Body of pancreas (tissue), 4 donors: ENCODE data around the gene ST6GALNAC4. TPM values are rescaled to one million over a fixed set of nuclear protein-coding genes. Genes with fewer than 3 reads are reported as not detected.

Experiments used
- ATAC-seq: fragments of 150-250 bp; one replicate; pipeline ENCODE4 v1.9.1; 2016
- DNase-seq, 4 donors: peaks; one replicate each; pipeline ENCODE4 v3.0.0-alpha.2; 2019
- H3K27ac ChIP-seq, 4 donors: fragments of 200-600 bp; sonication (generic); 1 replicate in 3 of 4; 2 replicates in 1 of 4; pipeline versions ENCODE4 v1.5.1 to v1.6.1; 2016 to 2019; ENCODE audit warnings: mild to moderate bottlenecking in 1 of 4, mixed read lengths in 1 of 4, moderate library complexity in 1 of 4
- H3K27me3 ChIP-seq, 2 donors: fragments of 200-600 bp; sonication (generic); one replicate each; pipeline ENCODE4 v1.6.0; 2016; ENCODE audit warnings: mild to moderate bottlenecking in 1 of 2
- H3K36me3 ChIP-seq, 2 donors: fragments of 200-600 bp; sonication (generic); replicated peaks in 1 of 2; 2 replicates each; pipeline ENCODE4 v1.5.1; 2016; ENCODE audit warnings: low read depth in 2 of 2; ENCODE audit not compliant: insufficient read depth in 1 of 2
- H3K4me1 ChIP-seq: fragments of 200-600 bp; sonication (generic); one replicate; pipeline ENCODE4 v1.6.0; 2016
- H3K4me3 ChIP-seq, 2 donors: fragments of 200-600 bp; sonication (generic); 1 replicate in 1 of 2; 2 replicates in 1 of 2; pipeline ENCODE4 v1.5.1; 2016 to 2019
- H3K9me3 ChIP-seq, 3 donors: fragments of 200-600 bp; sonication (generic); 1 replicate in 2 of 3; 2 replicates in 1 of 3; pipeline ENCODE4 v1.5.1; 2016
- CTCF ChIP-seq, 7 experiments: fragments of 450-650 bp in 4 of 7; fragments of 200-600 bp in 3 of 7; sonication (generic) in 3 of 7; IDR thresholded peaks; one replicate each; pipeline ENCODE4 v1.5.1; 2016 to 2019; ENCODE audit warnings: antibody characterized with exemption in 7 of 7
- POLR2A ChIP-seq, 3 donors: fragments of 450-650 bp; IDR thresholded peaks; one replicate each; pipeline ENCODE4 v1.6.1; 2016; ENCODE audit warnings: antibody characterized with exemption in 3 of 3, mild to moderate bottlenecking in 2 of 3
- whole genome bisulfite sequencing, 2 donors: methylation state at CpG; one replicate each; pipeline ENCODE4 v1.1.5; 2017; 5-methylcytosine and 5-hydroxymethylcytosine counted together
- intact Hi-C: fragments of 100-400 bp; cut with DNase I; formaldehyde crosslinking; loops from one replicate; pipeline ENCODE4 v1.15.1; 2023
- total RNA-seq, 2 donors: library from RNA; depleted of rRNA; stranded (reverse); fragments of >200 nt; gene quantifications; one replicate each; pipeline ENCODE4 v1.1.0, GENCODE V29; 2016

ST6GALNAC4 gene
- total RNA-seq, 2 donors from 2014 or later, result 36.6 to 63.8 TPM

DNA sequence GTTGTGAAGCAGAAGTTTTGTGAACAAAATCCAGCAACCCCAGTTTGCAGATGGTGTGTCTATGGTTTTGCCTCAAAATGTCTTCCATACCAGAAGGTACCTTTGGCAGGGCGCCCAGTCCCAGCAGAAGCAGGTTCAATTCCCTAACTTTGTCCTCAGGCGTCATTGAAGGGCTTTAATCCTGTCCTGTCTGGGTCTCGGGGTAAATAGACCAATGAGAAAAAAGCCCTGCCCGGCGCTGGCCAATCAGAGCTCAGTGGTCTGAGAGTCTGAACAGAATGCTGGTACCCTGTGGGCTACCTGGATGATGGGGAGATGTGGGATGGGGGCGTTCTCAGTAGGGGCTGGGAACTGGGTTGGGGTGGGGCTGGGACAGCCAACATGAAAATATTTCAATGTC is 6.2 kb upstream of the ST6GALNAC4 start:
- TF ChIP-seq POLR2A (IDR thresholded peaks at IDR 0.05) (no peak), CTCF (IDR thresholded peaks at IDR 0.05) (no peak)
- no peak for DNase-seq
- Histone ChIP-seq H3K27ac (no peak overlapping the region), H3K9me3 (no peaks in the 10 kb centered on the region), H3K4me3 (no peak overlapping the region), H3K27me3 (no peaks in the 10 kb centered on the region), H3K36me3 (no peaks in the 10 kb centered on the region), H3K4me1 (peaks cover 44% of the 10 kb centered on the region)
- intact Hi-C loops, result loop anchor here (5.0 kb wide), 2 partner anchors 191 to 331 kb away; no protein-coding TSS in a partner anchor
- 60 to 70% methylated on average over 4 to 6 of the region's 6 CpGs for WGBS, 2 donors
- no peak for ATAC-seq

- DNase-seq (peak; percentile 66 to 79 (median 76)), ATAC-seq (peak; percentile 27)
- H3K27me3 ChIP-seq, result no peaks in the 10 kb centered on the region
- no peak overlapping the region for H3K4me3 ChIP-seq
- 10 to 12% methylated on average over 21 to 45 of the region's 45 CpGs for WGBS, 2 donors
- no peak overlapping the region for H3K27ac ChIP-seq
- H3K9me3 ChIP-seq, result no peaks in the 10 kb centered on the region
- peaks cover 41% of the 10 kb centered on the region for H3K4me1 ChIP-seq
- no peaks in the 10 kb centered on the region for H3K36me3 ChIP-seq
- intact Hi-C loops, result loop anchor here (5.0 kb wide), 2 partner anchors 189 to 329 kb away; no protein-coding TSS in a partner anchor
- TF ChIP-seq CTCF (IDR thresholded peaks at IDR 0.05) (peak; percentile 93 to 96 (median 94)), POLR2A (IDR thresholded peaks at IDR 0.05) (no peak)
Observed at GRCh38 chr9:127921557-127922120, 4.8 kb upstream of the ST6GALNAC4 start.

GRCh38 chr9:127920794-127921193 is 4.0 kb upstream of the ST6GALNAC4 start:
- H3K4me3 ChIP-seq, result no peak overlapping the region
- ATAC-seq (no peak), DNase-seq (no peak)
- no peaks in the 10 kb centered on the region for H3K27me3 ChIP-seq
- no peaks in the 10 kb centered on the region for H3K9me3 ChIP-seq
- no peak overlapping the region for H3K27ac ChIP-seq
- H3K36me3 ChIP-seq, result no peaks in the 10 kb centered on the region
- intact Hi-C loops, result loop anchor here (5.0 kb wide), 2 partner anchors 188 to 328 kb away; no protein-coding TSS in a partner anchor
- H3K4me1 ChIP-seq, result peaks cover 49% of the 10 kb centered on the region
- 73 to 74% methylated on average over 7 of the region's 7 CpGs for WGBS, 2 donors
- no peak for TF ChIP-seq POLR2A (IDR thresholded peaks at IDR 0.05)
- no peak for TF ChIP-seq CTCF (IDR thresholded peaks at IDR 0.05)

GRCh38 chr9:127919253-127919815 is 2.5 kb upstream of the ST6GALNAC4 start:
- Histone ChIP-seq H3K27me3 (no peaks in the 10 kb centered on the region), H3K4me3 (no peak overlapping the region), H3K4me1 (peaks cover 63% of the 10 kb centered on the region), H3K9me3 (no peaks in the 10 kb centered on the region), H3K36me3 (no peaks in the 10 kb centered on the region), H3K27ac (peak overlapping the region; percentile 14 to 75 (median 45))
- DNase-seq (peak; percentile 77 to 94 (median 86)), ATAC-seq (peak; percentile 64)
- 22 to 36% methylated on average over 3 to 8 of the region's 8 CpGs for WGBS, 2 donors
- intact Hi-C loops, result no loop called here
- no peak for TF ChIP-seq POLR2A (IDR thresholded peaks at IDR 0.05)
- TF ChIP-seq CTCF (IDR thresholded peaks at IDR 0.05), result no peak
